ENCODE measurements around the gene EFCAB13.
"Not testable (repeated sequence)": the region's sequence is repeated elsewhere in the genome, so short reads cannot be mapped to it uniquely, and the experiment has no call there.

EFCAB13 gene

DNA sequence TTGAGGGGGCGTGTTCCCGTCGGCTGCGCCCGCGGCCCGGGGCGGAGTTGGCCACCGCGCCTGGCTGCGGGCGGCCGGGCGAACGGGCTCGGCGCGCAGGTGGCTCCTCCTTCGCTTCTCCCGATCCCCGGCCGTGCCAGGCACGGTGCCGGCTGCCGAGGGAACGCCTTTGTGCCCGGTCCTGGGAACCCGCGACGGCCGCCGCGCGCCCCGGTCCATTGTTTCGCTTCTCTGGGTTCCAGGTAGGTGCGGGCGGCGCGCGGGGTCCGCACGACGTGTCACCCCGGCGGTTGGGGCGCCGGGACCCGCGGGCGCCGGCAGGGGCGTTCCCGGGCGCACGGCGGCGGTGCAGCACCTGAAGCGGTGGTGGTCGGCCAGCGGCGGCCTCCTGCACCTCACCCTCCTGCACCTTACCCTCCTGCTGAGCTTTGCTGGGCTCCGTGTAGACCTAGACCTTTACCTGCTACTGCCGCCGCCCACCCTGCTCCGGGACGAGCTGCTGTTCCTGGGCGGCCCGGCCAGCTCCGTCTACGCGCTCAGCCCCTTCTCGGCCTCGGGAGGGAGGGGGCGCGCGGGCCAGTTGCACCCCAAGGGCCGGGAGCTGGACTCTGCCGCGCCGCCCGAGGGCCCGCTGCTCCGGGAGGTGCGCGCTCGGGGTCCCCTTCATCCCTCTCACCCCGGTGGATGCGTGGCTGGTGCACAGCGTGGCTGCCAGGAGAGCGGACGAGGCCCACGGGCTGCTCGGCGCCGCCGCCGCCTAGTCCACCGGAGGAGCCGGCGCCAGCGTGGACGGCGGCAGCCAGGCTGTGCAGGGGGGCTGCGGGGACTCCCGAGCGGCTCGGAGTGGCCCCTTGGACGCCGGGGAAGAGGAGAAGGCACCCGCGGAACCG is 99.9 kb downstream of the EFCAB13 start:
- DNase-seq (ENCODE audit: low read depth in 2 of 2), result no peak

DNA sequence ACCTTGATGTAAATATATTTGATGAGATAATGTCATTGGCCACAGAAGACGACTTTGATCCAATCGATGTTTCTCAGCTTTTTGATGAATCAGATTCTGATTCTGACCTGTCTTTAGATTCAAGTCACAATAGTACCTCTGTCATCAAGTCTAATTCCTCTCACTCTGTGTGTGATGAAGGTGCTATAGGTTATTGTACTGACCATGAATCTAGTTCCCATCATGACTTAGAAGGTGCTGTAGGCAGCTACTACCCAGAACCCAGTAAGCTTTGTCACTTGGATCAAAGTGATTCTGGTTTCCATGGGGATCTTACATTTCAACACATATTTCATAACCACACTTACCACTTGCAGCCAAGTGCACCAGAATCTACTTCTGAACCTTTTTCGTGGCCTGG is 101.5 kb downstream of the EFCAB13 start:
- DNase-seq (ENCODE audit: low read depth in 2 of 2), result not testable (repeated sequence)

DNA sequence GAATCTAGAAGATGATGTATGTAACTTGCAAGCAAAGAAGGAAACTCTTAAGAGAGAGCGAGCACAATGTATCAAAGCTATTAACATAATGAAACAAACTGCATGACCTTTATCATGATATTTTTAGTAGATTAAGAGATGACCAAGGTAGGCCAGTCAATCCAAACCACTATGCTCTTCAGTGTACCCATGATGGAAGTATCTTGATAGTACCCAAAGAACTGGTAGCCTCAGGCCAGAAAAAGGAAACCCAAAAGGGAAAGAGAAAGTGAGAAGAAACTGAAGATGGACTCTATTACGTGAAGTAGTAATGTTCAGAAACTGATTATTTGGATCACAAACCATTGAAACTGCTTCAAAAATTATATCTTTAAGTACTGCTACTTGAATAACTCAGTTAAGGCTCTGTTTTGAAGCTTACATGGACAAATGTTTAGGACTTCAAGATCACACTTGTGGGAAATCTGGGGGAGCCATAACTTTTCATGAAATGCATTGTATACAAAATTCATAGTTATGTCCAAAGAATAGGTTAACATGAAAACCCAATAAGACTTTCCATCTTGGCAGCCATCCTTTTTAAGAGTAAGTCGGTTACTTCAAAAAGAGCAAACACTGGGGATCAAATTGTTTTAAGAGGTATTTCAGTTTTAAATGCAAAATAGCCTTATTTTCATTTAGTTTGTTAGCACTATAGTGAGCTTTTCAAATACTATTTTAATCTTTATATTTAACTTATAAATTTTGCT is 102.3 kb downstream of the EFCAB13 start:
- DNase-seq (ENCODE audit: low read depth in 2 of 2), result not testable (repeated sequence)

DNA sequence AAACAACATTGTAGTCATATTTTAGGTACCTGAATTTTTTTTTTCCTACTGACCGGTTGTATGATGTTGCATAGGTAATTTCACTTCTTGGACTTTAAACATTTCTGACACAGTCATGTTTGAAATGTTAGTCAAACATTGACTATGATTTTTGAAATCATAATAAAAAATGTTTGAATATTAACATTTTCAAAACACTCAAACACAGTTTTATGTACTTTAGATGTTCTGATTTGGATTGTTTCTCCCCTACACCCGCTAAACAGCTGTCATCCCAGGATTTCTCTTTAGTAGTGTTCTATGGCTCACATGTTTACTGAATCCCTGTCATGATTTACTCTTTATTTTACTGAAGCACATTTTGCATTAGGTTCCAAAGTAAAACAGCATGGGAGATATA is 104.2 kb downstream of the EFCAB13 start:
- no peak for DNase-seq (ENCODE audit: low read depth in 2 of 2)

DNA sequence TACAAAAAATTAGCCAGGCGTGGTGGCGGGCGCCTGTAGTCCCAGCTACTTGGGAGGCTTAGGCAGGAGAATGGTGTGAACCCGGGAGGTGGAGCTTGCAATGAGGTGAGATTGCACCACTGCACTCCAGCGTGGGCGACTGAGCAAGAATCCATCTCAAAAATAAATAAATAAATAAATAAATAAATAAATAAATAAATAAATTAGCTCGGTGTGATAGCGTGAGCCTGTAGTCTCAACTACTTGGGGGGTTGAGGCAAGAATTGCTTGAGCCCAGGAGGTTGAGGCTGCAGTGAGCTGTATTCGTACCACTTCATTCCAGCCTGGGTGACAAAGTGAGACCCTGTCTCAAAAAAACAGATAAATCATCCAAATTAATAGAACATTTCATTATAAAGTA is 108.5 kb downstream of the EFCAB13 start:
- DNase-seq (ENCODE audit: low read depth in 2 of 2), result not testable (repeated sequence)

DNA sequence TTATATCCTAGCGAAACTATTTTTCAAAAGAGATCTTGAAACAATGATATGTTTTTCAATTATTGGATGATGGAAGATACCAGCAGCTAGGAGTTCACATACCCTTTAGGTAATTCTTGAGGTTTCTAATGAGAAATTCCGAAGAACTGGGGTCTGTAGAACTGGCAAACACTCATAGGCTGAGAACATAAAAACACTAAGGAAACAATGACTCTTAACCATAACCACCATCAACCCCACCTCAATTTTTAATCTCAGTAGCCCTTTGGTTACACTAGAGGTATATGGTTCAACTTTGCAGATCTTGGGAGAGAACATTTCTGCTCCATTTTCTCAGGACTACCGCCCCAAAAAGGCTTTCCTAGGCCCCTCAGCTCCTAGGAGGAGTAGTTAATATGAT is 141.4 kb downstream of the EFCAB13 start:
- no peak for DNase-seq (ENCODE audit: low read depth in 2 of 2)

DNA sequence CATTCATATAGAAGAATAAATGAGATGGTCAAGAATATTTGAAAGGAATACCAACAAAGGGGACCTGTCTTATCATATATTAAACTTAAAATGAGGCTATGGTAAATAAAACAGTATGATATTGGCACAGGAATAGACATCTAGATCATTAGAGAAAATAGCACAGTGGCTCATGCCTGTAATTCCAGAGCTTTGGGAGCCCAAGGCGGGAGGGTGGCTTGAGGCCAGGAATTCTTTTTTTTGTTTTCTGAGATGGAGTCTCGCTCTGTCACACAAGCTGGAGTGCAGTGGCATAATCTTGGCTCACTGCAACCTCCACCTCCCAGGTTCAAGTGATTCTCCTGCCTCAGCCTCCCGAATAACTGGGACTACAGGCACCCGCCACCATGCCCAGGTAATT is 143.2 kb downstream of the EFCAB13 start:
- DNase-seq (ENCODE audit: low read depth in 2 of 2), result not testable (repeated sequence)

DNA sequence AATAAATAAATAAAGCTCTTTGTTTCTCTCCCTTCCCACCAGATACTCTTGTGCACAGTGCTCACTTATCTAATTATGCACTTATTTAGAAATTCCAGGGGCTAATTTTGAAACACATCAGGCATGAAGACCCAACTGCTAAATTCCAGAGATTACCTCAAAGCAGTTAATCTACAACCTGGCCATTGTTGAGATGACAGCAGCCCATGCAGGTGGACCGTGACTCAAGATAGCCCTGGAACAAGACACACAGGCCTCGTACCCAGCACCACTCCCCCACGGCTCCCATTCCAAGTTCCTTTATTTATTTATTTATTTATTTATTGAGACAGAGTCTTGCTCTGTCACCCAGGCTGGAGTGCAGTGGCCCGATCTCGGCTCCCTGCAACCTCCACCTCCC is 147.1 kb downstream of the EFCAB13 start:
- DNase-seq (ENCODE audit: low read depth in 2 of 2), result no peak

DNA sequence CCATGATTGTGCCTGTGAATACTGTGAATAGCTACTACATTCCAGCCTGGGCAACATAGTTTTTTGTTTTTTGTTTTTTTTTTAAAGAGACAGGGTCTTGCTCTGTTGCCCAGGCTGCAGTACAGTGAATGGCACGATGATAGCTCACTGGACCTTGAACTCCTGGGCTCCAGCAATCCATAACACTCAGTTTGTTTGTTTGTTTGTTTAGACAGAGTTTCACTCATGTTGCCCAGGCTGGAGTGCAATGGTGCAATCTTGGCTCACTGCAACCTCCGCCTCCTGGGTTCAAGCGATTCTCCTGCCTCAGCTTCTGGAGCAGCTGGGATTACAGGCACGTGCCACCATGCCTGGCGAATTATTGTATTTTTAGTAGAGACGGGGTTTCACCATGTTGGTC is 148.3 kb downstream of the EFCAB13 start:
- DNase-seq (ENCODE audit: low read depth in 2 of 2), result not testable (repeated sequence)
